ENCODE results near the gene NAIF1.
"Not testable (repeated sequence)": the region's sequence is repeated elsewhere in the genome, so short reads cannot be mapped to it uniquely, and the experiment has no call there.

NAIF1 gene

GRCh38 chr9:128087262-128087661, 20.1 kb upstream of the NAIF1 start:
- DNase-seq (ENCODE audit: low read depth in 2 of 2): no peak

GRCh38 chr9:128085943-128086342, 18.8 kb upstream of the NAIF1 start:
- DNase-seq (ENCODE audit: low read depth in 2 of 2): no peak

- no peak for DNase-seq (ENCODE audit: low read depth in 2 of 2)
Measured at GRCh38 chr9:128084746-128085145, 17.6 kb upstream of the NAIF1 start.

- no peak for DNase-seq (ENCODE audit: low read depth in 2 of 2)
Measured at GRCh38 chr9:128082151-128082550, 15.0 kb upstream of the NAIF1 start.

- no peak for DNase-seq (ENCODE audit: low read depth in 2 of 2)
Measured at GRCh38 chr9:128081056-128081455, 13.9 kb upstream of the NAIF1 start.

GRCh38 chr9:128080206-128080605, 13.1 kb upstream of the NAIF1 start:
- no peak for DNase-seq (ENCODE audit: low read depth in 2 of 2)

- DNase-seq (ENCODE audit: low read depth in 2 of 2): no peak
Measured at GRCh38 chr9:128078504-128079434, 11.6 kb upstream of the NAIF1 start.

GRCh38 chr9:128077847-128078503, 10.9 kb upstream of the NAIF1 start:
- no peak for DNase-seq (ENCODE audit: low read depth in 2 of 2)

- DNase-seq (ENCODE audit: low read depth in 2 of 2): no peak
Measured at GRCh38 chr9:128073253-128073886, 6.2 kb upstream of the NAIF1 start.

- DNase-seq (ENCODE audit: low read depth in 2 of 2): peak; percentile 30 to 36
Measured at GRCh38 chr9:128072144-128073021, 5.3 kb upstream of the NAIF1 start.

GRCh38 chr9:128071475-128071874, 4.4 kb upstream of the NAIF1 start:
- DNase-seq (ENCODE audit: low read depth in 2 of 2): not testable (repeated sequence)

- DNase-seq (ENCODE audit: low read depth in 2 of 2): no peak
Measured at GRCh38 chr9:128070874-128071273, 3.8 kb upstream of the NAIF1 start.

- no peak for DNase-seq (ENCODE audit: low read depth in 2 of 2)
Measured at GRCh38 chr9:128068386-128069205, 1.5 kb upstream of the NAIF1 start.

GRCh38 chr9:128067645-128068385, 695 bp upstream of the NAIF1 start, which contains the start of gene SLC25A25:
TSS of gene SLC25A25 (plus strand) at chr9:128068232. CDS start at chr9:128068320, 88 bp downstream.
- peak; percentile 100 for DNase-seq (ENCODE audit: low read depth in 2 of 2)

- no peak for DNase-seq (ENCODE audit: low read depth in 2 of 2)
Measured at GRCh38 chr9:128065907-128066712, 1.0 kb downstream of the NAIF1 start.

GRCh38 chr9:128062846-128063831, 4.0 kb downstream of the NAIF1 start:
- no peak for DNase-seq (ENCODE audit: low read depth in 2 of 2)

- no peak for DNase-seq (ENCODE audit: low read depth in 2 of 2)
Measured at GRCh38 chr9:128062279-128062678, 4.8 kb downstream of the NAIF1 start.

Measured in activated CD8-positive, alpha-beta memory T cell treated with anti-CD3 and anti-CD28 coated beads for 4 hours (primary cell).